HepG2 (cell line): ENCODE measurements around the gene TCF25. TPM values are rescaled to one million over a fixed set of nuclear protein-coding genes. Genes with fewer than 3 reads are reported as not detected.
A peak's percentile ranks its signal among the peaks of the same experiment; 100 is the strongest.

ENCODE experiments used
- CREBL2 ChIP-seq: sonication (generic); formaldehyde crosslinking; IDR thresholded peaks from 2 replicates; pipeline ENCODE4 v1.8.1; 2023; ENCODE audit warnings: missing genetic modification reagents, mild to moderate bottlenecking, borderline replicate concordance
- HMG20A ChIP-seq: IDR thresholded peaks from 2 replicates; pipeline ENCODE4 v1.6.1; 2016; ENCODE audit warnings: borderline replicate concordance
- KLF13 ChIP-seq: sonication (generic); formaldehyde crosslinking; IDR thresholded peaks from 2 replicates; pipeline ENCODE4 v1.4.0; 2020; ENCODE audit warnings: mild to moderate bottlenecking, missing genetic modification reagents
- KLF15 ChIP-seq: sonication (generic); formaldehyde crosslinking; IDR thresholded peaks from 2 replicates; pipeline ENCODE4 v1.8.1; 2023; ENCODE audit warnings: borderline replicate concordance, mild to moderate bottlenecking, inconsistent platforms, missing genetic modification reagents, mixed read lengths
- KLF16 ChIP-seq, 2 experiments: sonication (generic) in 1 of 2; formaldehyde crosslinking in 1 of 2; IDR thresholded peaks; 2 replicates each; pipeline versions ENCODE4 v1.6.1 to v1.8.0; 2016 to 2023; ENCODE audit warnings: missing genetic modification reagents in 2 of 2, missing compliant biosample characterization in 1 of 2
- MAZ ChIP-seq, 2 experiments: sonication (generic) in 1 of 2; formaldehyde crosslinking in 1 of 2; IDR thresholded peaks; 2 replicates each; pipeline versions ENCODE4 v1.5.0 to v1.6.1; 2012 to 2020; ENCODE audit warnings: low read depth in 2 of 2, mild to moderate bottlenecking in 2 of 2, borderline replicate concordance in 1 of 2, improper control_type of control experiment in 1 of 2, low read length in 1 of 2, missing genetic modification reagents in 1 of 2, moderate library complexity in 1 of 2
- MNT ChIP-seq: fragments of 450-650 bp; IDR thresholded peaks from 2 replicates; pipeline ENCODE4 v1.6.1; 2016
- NPAS2 ChIP-seq: sonication (generic); formaldehyde crosslinking; IDR thresholded peaks from 2 replicates; pipeline ENCODE4 v1.8.0; 2022; ENCODE audit warnings: mild to moderate bottlenecking, missing genetic modification reagents, borderline replicate concordance
- SIN3A ChIP-seq: IDR thresholded peaks from 2 replicates; pipeline ENCODE4 v1.6.1; 2011; ENCODE audit warnings: low read depth, mild to moderate bottlenecking, control low read depth, low read length, borderline replicate concordance
- SRSF4 ChIP-seq: fragments of 200-400 bp; formaldehyde crosslinking; IDR thresholded peaks from one replicate; pipeline ENCODE4 v1.6.1; 2018; ENCODE audit warnings: mild to moderate bottlenecking, low read depth, low read length, moderate library complexity; ENCODE audit not compliant: poor library complexity, severe bottlenecking
- TBX2 ChIP-seq: sonication (generic); formaldehyde crosslinking; IDR thresholded peaks from 2 replicates; pipeline ENCODE4 v1.5.0; 2020; ENCODE audit warnings: missing genetic modification reagents, mild to moderate bottlenecking, borderline replicate concordance
- TMF1 ChIP-seq: sonication (generic); formaldehyde crosslinking; IDR thresholded peaks from 2 replicates; pipeline ENCODE4 v1.8.1; 2022; ENCODE audit warnings: low read depth, missing genetic modification reagents
- ZFP37 ChIP-seq: sonication (generic); formaldehyde crosslinking; IDR thresholded peaks from 2 replicates; pipeline ENCODE4 v1.4.0; 2020; ENCODE audit warnings: missing genetic modification reagents, borderline replicate concordance
- ZFP90 ChIP-seq: sonication (generic); formaldehyde crosslinking; IDR thresholded peaks from 2 replicates; pipeline ENCODE4 v1.8.0; 2022; ENCODE audit warnings: missing genetic modification reagents, mild to moderate bottlenecking, inconsistent platforms, borderline replicate concordance
- ZFYVE20 ChIP-seq: sonication (generic); formaldehyde crosslinking; IDR thresholded peaks from 2 replicates; pipeline ENCODE4 v1.8.0; 2023; ENCODE audit warnings: low read depth, mild to moderate bottlenecking, moderate library complexity, missing genetic modification reagents, borderline replicate concordance
- ZNF205 ChIP-seq: IDR thresholded peaks from 2 replicates; pipeline ENCODE4 v1.6.1; 2018; ENCODE audit warnings: missing biosample characterization, missing genetic modification reagents
- ZNF317 ChIP-seq: sonication (generic); formaldehyde crosslinking; IDR thresholded peaks from 2 replicates; pipeline ENCODE4 v1.5.0; 2020; ENCODE audit warnings: mild to moderate bottlenecking, missing genetic modification reagents
- ZNF343 ChIP-seq: sonication (generic); formaldehyde crosslinking; IDR thresholded peaks from 2 replicates; pipeline ENCODE4 v1.4.0; 2020; ENCODE audit warnings: mild to moderate bottlenecking, missing genetic modification reagents
- ZNF616 ChIP-seq: sonication (generic); formaldehyde crosslinking; IDR thresholded peaks from 2 replicates; pipeline ENCODE4 v1.5.0; 2020; ENCODE audit warnings: low read depth, mild to moderate bottlenecking, missing genetic modification reagents
- ZNF749 ChIP-seq: sonication (generic); formaldehyde crosslinking; IDR thresholded peaks from 2 replicates; pipeline ENCODE4 v1.8.0; 2022; ENCODE audit warnings: mild to moderate bottlenecking, missing genetic modification reagents, moderate library complexity, borderline replicate concordance
- ZNF776 ChIP-seq: sonication (generic); formaldehyde crosslinking; IDR thresholded peaks from 2 replicates; pipeline ENCODE4 v1.4.0; 2020; ENCODE audit warnings: mild to moderate bottlenecking, missing genetic modification reagents
- ZSCAN21 ChIP-seq: sonication (generic); formaldehyde crosslinking; IDR thresholded peaks from 2 replicates; pipeline ENCODE4 v1.8.0; 2022; ENCODE audit warnings: mild to moderate bottlenecking, missing genetic modification reagents, moderate library complexity, borderline replicate concordance
- polyA plus RNA-seq, 8 experiments: library from polyadenylated mRNA; depleted of rRNA in 3 of 8; stranded (reverse) in 7 of 8; unstranded in 1 of 8; fragments of >200 nt; fragmentation: Illumina TruSeq in 4 of 8; extraction: Trizol in 4 of 8; gene quantifications; 2 replicates each; pipeline versions ENCODE4 v1.2.1 to v1.2.3, GENCODE V29; 2011 to 2016; ENCODE audit warnings: low read depth in 4 of 8, missing spikeins in 1 of 8, mixed read lengths in 1 of 8; ENCODE audit not compliant: insufficient read depth in 1 of 8
- total RNA-seq, 5 experiments: library from RNA; depleted of rRNA; stranded (reverse); fragments of >200 nt; fragmentation: Illumina TruSeq; extraction: Trizol; gene quantifications; 2 replicates each; pipeline ENCODE4 v1.2.3, GENCODE V29; 2016; ENCODE audit warnings: low read depth in 1 of 5
- TF ChIP-seq, protein P1 (sequence below): sonication (generic); formaldehyde crosslinking; IDR thresholded peaks from 2 replicates; pipeline ENCODE4 v1.4.0; 2020; ENCODE audit warnings: missing genetic modification reagents
- TF ChIP-seq, protein P2 (sequence below): sonication (generic); formaldehyde crosslinking; IDR thresholded peaks from 2 replicates; pipeline ENCODE4 v1.4.0; 2020; ENCODE audit warnings: missing genetic modification reagents; ENCODE audit errors: not compliant biosample characterization

TCF25 gene
- total and polyA plus RNA-seq, 2 of the 13 experiments (the other 11 are each of a cell fraction or from before 2014, with no cell fraction given), result 138 to 206 TPM

DNA sequence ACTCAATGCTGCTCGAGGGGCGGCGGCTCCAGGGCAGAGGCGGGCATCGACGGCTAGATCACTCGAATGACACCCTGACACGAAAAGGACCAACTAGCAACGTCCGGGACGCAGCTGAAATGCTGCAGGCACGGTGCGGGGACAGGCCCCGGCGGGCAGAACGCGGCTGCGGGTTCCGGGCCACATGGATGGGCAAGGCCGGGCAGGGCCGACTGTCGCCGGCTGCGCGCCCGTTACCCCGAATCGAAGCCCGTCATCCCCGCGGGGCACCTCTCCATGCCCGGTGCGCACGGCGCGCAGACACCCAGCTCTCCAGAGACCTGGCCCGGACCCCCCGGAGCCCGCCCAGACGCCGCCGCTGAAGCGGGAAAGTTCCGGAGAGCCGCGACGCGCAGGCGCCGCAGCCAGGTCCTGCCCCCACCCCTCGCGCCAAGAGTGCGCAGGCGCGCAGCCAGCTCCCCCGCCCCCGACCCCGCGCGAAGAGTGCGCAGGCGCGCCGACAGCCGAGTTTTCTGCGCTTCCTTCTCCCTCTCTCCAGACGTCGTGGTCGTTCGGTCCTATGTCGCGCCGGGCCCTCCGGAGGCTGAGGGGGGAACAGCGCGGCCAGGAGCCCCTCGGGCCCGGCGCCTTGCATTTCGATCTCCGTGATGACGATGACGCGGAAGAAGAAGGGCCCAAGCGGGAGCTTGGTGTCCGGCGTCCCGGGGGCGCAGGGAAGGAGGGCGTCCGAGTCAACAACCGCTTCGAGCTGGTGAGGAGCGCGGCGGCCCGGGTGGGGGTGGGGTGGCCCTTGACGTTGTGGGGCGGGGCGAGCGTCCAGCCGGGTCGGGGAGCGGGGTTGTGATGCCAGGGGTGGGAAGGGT lies at the start of gene TCF25 (continued):
- TF ChIP-seq CREBL2 (CRISPR knock-in tag) (peak; percentile 97), TBX2 (peak; percentile 74), ZFP37 (CRISPR knock-in tag) (no peak), KLF13 (CRISPR knock-in tag) (peak; percentile 71; the same call in 1 of the 2 replicates), KLF15 (CRISPR knock-in tag) (peak; percentile 80; the same call in 1 of the 2 replicates), ZSCAN21 (CRISPR knock-in tag) (peak; percentile 97), ZNF317 (0 out of 2 replicates have a peak, but pooled peaks have one; percentile 71), MNT (no peak), KLF16 (CRISPR knock-in tag; IDR thresholded peaks at IDR 0.05) (peak in 1 of 2 experiments; percentile 61; a peak in 2 of 4 replicates), ZNF776 (CRISPR knock-in tag) (peak; percentile 98), ZFP90 (CRISPR knock-in tag) (peak; percentile 65; the same call in 1 of the 2 replicates), ZNF343 (CRISPR knock-in tag) (peak; percentile 97), ZNF749 (CRISPR knock-in tag) (peak; percentile 88), ZFYVE20 (CRISPR knock-in tag) (peak; percentile 96; the same call in 1 of the 2 replicates), SIN3A (no peak), HMG20A (CRISPR knock-in tag) (no peak), MAZ (IDR thresholded peaks at IDR 0.05; ENCODE audit: borderline replicate concordance, low read depth, low read length) (peak; percentile 62), MAZ (CRISPR knock-in tag; IDR thresholded peaks at IDR 0.05; ENCODE audit: low read depth) (no peak; the same call in 1 of the 2 replicates), ZNF616 (CRISPR knock-in tag) (peak; percentile 77), TMF1 (peak; percentile 95), SRSF4 (no peak), NPAS2 (no peak), ZNF205 (CRISPR knock-in tag) (peak; percentile 83)
- TF ChIP-seq, protein P1, sequence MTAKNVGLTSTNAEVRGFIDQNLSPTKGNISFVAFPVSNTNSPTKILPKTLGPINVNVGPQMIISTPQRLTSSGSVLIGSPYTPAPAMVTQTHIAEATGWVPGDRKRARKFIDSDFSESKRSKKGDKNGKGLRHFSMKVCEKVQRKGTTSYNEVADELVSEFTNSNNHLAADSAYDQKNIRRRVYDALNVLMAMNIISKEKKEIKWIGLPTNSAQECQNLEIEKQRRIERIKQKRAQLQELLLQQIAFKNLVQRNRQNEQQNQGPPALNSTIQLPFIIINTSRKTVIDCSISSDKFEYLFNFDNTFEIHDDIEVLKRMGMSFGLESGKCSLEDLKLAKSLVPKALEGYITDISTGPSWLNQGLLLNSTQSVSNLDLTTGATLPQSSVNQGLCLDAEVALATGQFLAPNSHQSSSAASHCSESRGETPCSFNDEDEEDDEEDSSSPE (CRISPR knock-in tag), result peak; percentile 96
- TF ChIP-seq, protein P2, sequence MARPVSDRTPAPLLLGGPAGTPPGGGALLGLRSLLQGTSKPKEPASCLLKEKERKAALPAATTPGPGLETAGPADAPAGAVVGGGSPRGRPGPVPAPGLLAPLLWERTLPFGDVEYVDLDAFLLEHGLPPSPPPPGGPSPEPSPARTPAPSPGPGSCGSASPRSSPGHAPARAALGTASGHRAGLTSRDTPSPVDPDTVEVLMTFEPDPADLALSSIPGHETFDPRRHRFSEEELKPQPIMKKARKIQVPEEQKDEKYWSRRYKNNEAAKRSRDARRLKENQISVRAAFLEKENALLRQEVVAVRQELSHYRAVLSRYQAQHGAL (CRISPR knock-in tag), result peak; percentile 92
